Pons (tissue), 1 donor: ENCODE data around the gene TRAF1.

ENCODE experiments used
- DNase-seq: peaks from one replicate; pipeline ENCODE4 v3.0.0-alpha.2; 2016; ENCODE audit warnings: low spot score

TRAF1 gene

GRCh38 chr9:120889606-120890271 lies 36.9 kb downstream of the TRAF1 start:
- no peak for DNase-seq

GRCh38 chr9:120888626-120889025 lies 38.0 kb downstream of the TRAF1 start:
- no peak for DNase-seq

GRCh38 chr9:120886490-120886967 lies 40.1 kb downstream of the TRAF1 start:
- no peak for DNase-seq

DNA sequence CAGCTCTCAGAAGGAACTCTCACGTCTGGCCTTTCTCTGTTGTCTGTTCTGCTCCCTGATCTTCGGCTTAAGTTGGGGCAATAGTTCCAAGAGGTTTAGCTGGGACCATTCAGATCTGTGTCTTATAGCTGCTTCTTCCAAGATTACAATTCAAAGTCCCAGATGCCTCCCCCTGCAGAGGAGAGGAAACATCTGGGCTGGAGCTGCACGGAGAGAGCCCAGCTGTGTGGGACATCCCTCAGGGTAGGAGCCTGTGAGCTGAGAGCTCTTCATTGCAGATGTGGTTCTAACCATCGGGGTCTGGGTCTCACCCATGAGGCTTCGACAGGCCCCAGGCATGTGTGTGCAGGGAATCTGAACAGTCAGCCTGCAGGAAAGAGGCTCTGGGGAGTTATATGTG lies 40.6 kb downstream of the TRAF1 start:
- no peak for DNase-seq

DNA sequence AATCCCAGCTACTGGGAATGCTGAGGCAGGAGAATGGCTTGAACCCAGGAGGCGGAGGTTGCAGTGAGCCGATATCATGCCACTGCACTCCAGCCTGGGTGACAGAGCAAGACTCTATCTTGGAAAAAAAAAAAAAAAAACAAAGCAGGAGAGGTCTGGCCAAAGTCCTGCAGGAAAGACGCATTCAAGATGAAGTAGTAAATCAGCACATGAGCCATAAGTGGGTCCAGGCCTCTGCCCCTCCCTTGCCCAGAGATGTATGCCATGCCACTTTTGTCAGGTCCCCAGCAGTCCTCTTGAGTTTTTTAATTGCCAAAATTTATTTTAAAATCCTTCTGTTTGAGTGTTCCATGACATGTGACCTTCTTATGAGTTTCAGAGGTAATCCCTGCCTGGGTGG lies 41.1 kb downstream of the TRAF1 start:
- DNase-seq: no peak

GRCh38 chr9:120883608-120883996 lies 43.0 kb downstream of the TRAF1 start:
- DNase-seq: no peak

DNA sequence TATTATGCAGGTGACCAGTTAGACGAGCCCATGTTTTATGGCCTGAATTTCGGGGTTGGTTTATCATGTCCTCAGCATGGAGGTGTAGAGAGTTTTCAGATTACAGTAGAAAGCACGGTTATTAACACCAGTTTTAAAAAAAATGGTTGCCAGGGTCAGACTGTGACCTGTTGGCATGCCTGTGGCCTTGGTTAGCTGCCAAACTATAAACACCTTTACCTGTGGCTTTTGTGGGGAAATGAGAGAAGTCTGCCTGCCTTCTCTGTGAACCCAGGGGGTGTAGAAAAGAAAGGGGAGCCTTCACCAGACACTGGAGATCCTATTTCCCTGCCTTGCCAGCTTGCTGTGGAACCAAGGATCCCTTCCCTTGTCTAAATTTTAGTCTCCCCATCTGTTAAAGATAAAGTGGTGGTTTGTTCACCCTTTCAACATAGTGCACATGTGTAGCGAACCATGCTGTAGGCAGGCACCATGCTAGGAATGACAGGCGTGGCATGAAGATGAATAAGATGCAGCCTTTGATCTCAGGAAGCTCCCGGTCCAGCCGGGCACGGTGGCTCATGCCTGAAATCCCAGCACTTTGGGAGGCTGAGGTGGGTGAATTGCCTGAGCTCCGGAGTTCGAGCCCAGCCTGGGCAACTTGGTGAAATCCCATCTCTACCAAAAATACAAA lies 43.5 kb downstream of the TRAF1 start:
- no peak for DNase-seq

DNA sequence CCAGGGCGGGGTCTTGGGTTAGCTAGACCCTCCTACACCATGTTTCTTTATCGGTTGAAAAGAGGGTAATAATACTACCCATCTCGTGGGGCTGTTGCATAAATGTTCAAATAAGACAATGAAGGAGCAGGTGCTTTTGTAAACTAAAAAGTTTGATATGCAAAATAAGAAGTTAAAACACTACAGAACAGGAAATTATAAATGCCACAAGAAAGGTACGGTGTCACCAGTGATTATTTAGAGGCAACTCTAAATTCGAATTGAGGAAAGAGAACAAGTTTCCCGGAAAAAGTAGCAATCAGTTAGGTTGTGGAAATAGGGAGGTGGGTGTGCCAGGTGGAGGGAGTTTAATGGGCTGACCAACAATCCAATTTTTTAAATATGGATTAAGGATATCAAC lies 47.1 kb downstream of the TRAF1 start:
- no peak for DNase-seq

- DNase-seq: no peak
These were observed 48.1 kb downstream of the TRAF1 start for GRCh38 chr9:120878188-120879130.

- peak; percentile 42 for DNase-seq
These were observed 49.1 kb downstream of the TRAF1 start for GRCh38 chr9:120877276-120878034.

- DNase-seq: no peak
These were observed 49.8 kb downstream of the TRAF1 start, which contains the start of gene PHF19 for GRCh38 chr9:120876842-120877240. Gene PHF19 (minus strand): TSS chr9:120877188. CDS start chr9:120874741, 2,447 bp downstream.

- DNase-seq: peak; percentile 61
These were observed 50.4 kb downstream of the TRAF1 start for GRCh38 chr9:120875954-120876841.

DNA sequence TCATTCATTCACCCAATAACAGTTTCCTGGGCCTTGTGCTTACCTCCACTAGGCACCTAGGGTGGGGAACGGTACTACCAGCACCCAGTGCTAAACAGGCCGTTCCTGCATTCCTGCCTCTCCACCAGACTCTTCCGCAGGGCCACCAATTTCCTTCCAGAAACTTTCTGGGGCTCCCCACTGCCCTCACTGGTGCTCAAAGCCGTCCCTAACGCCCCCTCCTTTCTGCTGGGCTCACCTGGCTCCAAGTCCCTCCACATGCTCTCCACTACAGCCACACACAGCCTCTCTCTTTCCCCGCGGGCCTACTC lies 51.0 kb downstream of the TRAF1 start:
- DNase-seq: no peak

DNA sequence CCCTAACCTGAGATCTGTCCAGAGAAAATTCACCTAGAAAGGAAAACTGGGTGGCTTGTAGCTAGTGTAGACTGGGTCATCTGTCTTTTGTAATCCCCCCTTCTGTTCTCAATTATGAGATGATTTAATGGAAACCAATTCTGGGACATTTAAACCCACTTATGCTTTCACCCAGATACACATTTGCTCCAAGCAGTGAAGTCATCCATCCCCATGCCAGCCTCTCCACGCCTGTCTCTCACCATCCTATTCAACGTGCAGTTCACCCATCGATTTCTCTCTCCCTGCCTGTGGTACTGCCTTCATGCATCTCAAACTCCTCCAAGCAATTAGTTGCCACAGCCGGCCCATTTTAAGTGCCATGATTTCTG lies 51.4 kb downstream of the TRAF1 start:
- DNase-seq: no peak

DNA sequence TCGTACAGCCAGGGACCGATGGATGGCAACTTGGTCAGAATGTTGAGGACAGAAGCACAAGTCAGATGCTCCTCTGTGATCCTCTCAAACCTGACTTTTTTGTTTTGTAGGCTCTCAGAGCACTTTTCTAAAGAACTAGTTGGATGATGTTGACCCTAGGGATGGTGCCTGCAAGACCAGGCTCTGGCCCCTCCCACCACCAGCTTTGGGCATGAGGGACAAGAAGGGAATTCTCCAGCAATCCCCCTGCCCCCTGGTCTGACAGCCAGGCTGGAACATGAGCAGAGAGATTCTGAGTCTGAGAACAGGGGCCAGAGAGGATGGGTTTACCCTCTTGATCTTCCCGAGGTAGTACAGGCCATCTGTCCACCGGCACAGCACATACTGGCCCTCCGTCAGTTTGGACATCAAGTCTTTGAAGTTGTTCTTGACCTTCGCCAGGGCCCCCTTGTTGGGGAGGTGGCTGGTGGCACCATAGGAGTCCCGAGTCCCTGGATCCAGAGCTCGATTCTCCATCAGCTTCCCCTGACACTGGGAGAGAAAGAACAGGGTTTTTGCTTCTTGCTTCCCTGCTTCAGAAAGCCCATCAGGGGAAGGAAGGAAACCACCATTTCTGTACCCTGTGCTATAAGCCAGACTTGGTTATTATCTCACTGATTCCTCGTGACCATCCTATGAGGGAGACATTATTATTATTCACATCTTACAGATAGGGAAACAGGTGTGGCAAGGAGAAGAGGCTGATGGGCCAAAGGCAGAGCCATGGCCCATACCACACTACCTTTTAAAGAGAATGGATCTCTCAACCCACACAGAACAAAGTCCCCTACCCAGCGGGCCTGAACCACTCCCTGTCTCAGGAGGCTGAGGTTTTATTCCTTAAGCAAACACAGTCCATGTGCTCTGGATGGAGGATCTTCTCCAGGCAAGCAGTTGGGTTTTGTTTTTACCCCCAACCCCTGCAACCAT lies 52.1 kb downstream of the TRAF1 start:
- DNase-seq: no peak

DNA sequence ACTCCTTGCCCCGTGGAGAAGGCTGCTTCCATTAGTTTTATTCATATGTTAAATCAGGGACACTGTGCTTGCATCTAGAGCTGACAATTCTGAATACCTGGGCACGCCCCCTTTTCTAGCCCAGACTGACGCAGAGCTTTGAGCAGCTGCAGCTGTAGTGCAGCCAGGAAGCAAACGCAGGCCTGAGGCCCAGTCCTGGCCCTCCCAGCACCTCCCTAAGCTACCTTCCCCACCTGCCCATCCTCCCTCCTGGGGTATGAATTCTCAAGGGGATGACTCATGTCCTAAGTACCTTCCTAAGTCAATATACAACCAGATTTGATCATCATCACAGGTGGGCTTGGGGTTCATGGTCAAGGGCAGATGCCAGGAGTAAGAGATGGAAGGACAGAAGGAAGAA lies 53.1 kb downstream of the TRAF1 start:
- no peak for DNase-seq

DNA sequence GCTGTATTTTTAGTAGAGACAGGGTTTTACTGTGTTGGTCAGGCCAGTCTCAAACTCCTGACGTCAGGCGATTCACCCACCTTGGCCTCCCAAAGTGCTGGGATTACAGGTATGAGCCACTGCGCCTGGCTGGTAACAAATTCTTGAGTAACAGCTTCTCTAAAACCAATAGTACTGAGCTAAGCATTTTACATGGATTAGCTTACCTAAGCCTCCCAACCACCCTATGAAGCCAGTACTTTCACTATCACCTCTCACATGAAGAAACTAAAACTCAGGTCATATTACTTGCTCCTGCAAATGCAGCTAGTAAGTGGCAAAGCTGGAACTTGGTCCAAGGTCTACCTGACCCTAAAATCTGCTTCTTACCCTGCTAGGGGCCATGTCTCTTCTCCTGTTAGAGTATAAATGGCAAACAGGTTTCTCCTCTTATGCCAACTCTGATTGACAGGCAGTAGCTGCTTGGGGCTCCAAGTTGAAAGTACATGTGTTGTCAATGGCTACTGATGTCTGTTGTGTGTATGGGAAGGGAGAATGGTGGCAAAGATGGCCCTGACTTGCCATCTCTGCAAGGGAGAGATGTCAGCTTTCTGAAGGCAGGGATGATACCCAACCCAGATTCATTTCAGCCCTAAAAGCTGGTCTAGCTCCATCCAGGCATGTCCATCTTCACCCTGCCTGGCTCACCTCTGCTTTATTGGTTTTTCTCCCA lies 53.6 kb downstream of the TRAF1 start:
- DNase-seq: no peak

- DNase-seq: no peak
These were observed 56.4 kb downstream of the TRAF1 start for GRCh38 chr9:120870206-120870605.

DNA sequence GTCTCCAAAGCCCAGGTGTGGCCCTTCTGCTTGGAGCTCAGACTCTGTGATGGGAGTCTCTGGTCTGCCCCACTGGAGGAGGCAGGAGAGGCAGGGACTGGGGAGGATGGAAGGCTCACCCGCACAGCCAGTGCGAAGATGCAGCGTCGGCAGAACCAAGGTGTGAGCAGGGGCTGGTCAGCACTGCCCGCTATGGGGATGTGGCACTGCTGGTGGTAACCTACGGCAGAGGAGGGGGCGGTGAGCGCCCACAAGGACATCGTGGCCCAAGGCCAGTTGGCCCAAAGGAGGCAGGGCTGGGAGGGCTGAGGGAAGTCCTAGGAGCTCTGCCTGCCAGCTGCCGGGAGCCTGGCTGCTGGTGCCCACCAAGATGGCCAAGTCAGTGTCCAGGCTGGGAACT lies 56.9 kb downstream of the TRAF1 start:
- no peak for DNase-seq
